Sigmoid colon (tissue), 4 donors: ENCODE results near the gene MIGA2.

Experiments
- POLR2A ChIP-seq, 2 donors: fragments of 450-650 bp; IDR thresholded peaks; one replicate each; pipeline ENCODE4 v1.6.1; 2016; ENCODE audit warnings: antibody characterized with exemption in 2 of 2, mild to moderate bottlenecking in 2 of 2, moderate library complexity in 2 of 2
- POLR2AphosphoS5 ChIP-seq, 4 donors: sonication (generic); formaldehyde crosslinking; IDR thresholded peaks; one replicate each; pipeline ENCODE4 v1.6.1; 2017; ENCODE audit warnings: antibody characterized with exemption in 4 of 4
- TF ChIP-seq, protein P1 (sequence below), 4 experiments: fragments of 450-650 bp in 3 of 4; fragments of 200-600 bp in 1 of 4; IDR thresholded peaks; one replicate each; pipeline ENCODE4 v1.5.1; 2016 to 2019; ENCODE audit warnings: antibody characterized with exemption in 4 of 4, mild to moderate bottlenecking in 3 of 4, moderate library complexity in 2 of 4

DNA sequence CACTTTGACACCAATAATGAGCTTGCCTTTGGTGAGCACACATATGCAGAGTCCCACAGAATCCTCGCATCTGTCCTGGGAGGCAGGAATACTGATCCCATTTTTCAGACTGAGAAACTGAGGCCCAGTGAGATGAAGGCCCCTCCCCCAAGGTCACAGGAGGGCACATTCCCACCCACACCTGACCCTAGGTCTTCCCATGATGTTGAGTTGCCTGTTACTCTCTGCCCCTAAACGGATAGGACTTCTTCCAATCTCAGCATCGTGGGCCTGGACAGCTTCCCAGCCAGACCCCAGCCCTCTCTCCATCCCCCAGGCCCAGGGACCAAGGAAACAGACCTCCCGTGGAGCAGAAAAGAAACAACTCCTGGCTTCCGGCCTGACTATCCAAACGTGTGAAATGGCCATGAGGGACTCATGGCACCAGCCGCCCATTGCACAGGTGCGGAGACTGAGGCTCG, 9.2 kb upstream of the MIGA2 start:
- TF ChIP-seq, protein P1, sequence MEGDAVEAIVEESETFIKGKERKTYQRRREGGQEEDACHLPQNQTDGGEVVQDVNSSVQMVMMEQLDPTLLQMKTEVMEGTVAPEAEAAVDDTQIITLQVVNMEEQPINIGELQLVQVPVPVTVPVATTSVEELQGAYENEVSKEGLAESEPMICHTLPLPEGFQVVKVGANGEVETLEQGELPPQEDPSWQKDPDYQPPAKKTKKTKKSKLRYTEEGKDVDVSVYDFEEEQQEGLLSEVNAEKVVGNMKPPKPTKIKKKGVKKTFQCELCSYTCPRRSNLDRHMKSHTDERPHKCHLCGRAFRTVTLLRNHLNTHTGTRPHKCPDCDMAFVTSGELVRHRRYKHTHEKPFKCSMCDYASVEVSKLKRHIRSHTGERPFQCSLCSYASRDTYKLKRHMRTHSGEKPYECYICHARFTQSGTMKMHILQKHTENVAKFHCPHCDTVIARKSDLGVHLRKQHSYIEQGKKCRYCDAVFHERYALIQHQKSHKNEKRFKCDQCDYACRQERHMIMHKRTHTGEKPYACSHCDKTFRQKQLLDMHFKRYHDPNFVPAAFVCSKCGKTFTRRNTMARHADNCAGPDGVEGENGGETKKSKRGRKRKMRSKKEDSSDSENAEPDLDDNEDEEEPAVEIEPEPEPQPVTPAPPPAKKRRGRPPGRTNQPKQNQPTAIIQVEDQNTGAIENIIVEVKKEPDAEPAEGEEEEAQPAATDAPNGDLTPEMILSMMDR (IDR thresholded peaks at IDR 0.05), result no peak
- TF ChIP-seq POLR2AphosphoS5 (IDR thresholded peaks at IDR 0.05) (no peak), POLR2A (IDR thresholded peaks at IDR 0.05) (no peak)
